CD4-positive, alpha-beta T cell treated with Interleukin-21 for 1 hour (primary cell): ENCODE results near the gene QPRT.
"Not testable (repeated sequence)": the region's sequence is repeated elsewhere in the genome, so short reads cannot be mapped to it uniquely, and the experiment has no call there.

Experiments
- DNase-seq: peaks from one replicate; pipeline ENCODE4 v3.0.0-alpha.2; 2020

The QPRT gene

GRCh38 chr16:29678691-29679267 lies at the start of gene QPRT:
TSS of gene QPRT (plus strand) at chr16:29679180. CDS start at chr16:29679198, 18 bp downstream.
- no peak for DNase-seq

GRCh38 chr16:29629318-29629717 lies 49.7 kb upstream of the QPRT start:
- not testable (repeated sequence) for DNase-seq

- DNase-seq, result not testable (repeated sequence)
These were observed 47.3 kb upstream of the QPRT start for GRCh38 chr16:29631658-29632057.

GRCh38 chr16:29635902-29636301 lies 43.1 kb upstream of the QPRT start:
- DNase-seq, result not testable (repeated sequence)

GRCh38 chr16:29636368-29636767 lies 42.6 kb upstream of the QPRT start:
- DNase-seq, result not testable (repeated sequence)

- DNase-seq, result not testable (repeated sequence)
These were observed 40.2 kb upstream of the QPRT start for GRCh38 chr16:29638751-29639150.

GRCh38 chr16:29641561-29641960 lies 37.4 kb upstream of the QPRT start:
- peak; percentile 53 for DNase-seq

- DNase-seq, result no peak
These were observed 35.4 kb upstream of the QPRT start for GRCh38 chr16:29643596-29643995.

GRCh38 chr16:29644338-29644857 lies 34.6 kb upstream of the QPRT start:
- DNase-seq, result no peak

GRCh38 chr16:29644973-29645693 lies 33.8 kb upstream of the QPRT start:
- DNase-seq, result no peak

- DNase-seq, result peak; percentile 46
These were observed 33.2 kb upstream of the QPRT start for GRCh38 chr16:29645694-29646187.

- no peak for DNase-seq
These were observed 32.0 kb upstream of the QPRT start for GRCh38 chr16:29646947-29647346.

- DNase-seq, result no peak
These were observed 29.1 kb upstream of the QPRT start for GRCh38 chr16:29649588-29650494.

- DNase-seq, result no peak
These were observed 28.2 kb upstream of the QPRT start for GRCh38 chr16:29650771-29651170.

- DNase-seq, result no peak
These were observed 27.1 kb upstream of the QPRT start for GRCh38 chr16:29651774-29652349.

- DNase-seq, result no peak
These were observed 25.5 kb upstream of the QPRT start for GRCh38 chr16:29653471-29653870.

- not testable (repeated sequence) for DNase-seq
These were observed 25.1 kb upstream of the QPRT start for GRCh38 chr16:29653890-29654289.

- no peak for DNase-seq
These were observed 22.1 kb upstream of the QPRT start for GRCh38 chr16:29656688-29657523.

GRCh38 chr16:29658705-29659104 lies 20.3 kb upstream of the QPRT start:
- DNase-seq, result no peak

- DNase-seq, result no peak
These were observed 16.8 kb upstream of the QPRT start for GRCh38 chr16:29662000-29662728.

- DNase-seq, result peak; percentile 58
These were observed 16.3 kb upstream of the QPRT start for GRCh38 chr16:29662729-29663015.
